Ectodermal cell (in vitro differentiated cells): ENCODE measurements around the gene DIPK1A.

Experiments
- H3K27ac ChIP-seq: 2 replicates; pipeline ENCODE4 v1.7.0; 2013; ENCODE audit warnings: mild to moderate bottlenecking, low read depth, low read length; ENCODE audit not compliant: insufficient read depth, poor library complexity, severe bottlenecking
- H3K27me3 ChIP-seq: 2 replicates; pipeline ENCODE4 v1.7.0; 2013; ENCODE audit warnings: mild to moderate bottlenecking, low read length; ENCODE audit not compliant: insufficient read depth, control insufficient read depth, poor library complexity, severe bottlenecking
- H3K36me3 ChIP-seq: one replicate; pipeline ENCODE4 v1.7.0; 2013; ENCODE audit warnings: low read length; ENCODE audit not compliant: control insufficient read depth, insufficient read depth
- H3K4me1 ChIP-seq: one replicate; pipeline ENCODE4 v1.7.0; 2013; ENCODE audit warnings: low read length; ENCODE audit not compliant: control insufficient read depth, insufficient read depth
- H3K4me3 ChIP-seq: 2 replicates; pipeline ENCODE4 v1.7.0; 2013; ENCODE audit warnings: low read depth, low read length, control low read depth; ENCODE audit not compliant: insufficient read depth
- H3K9me3 ChIP-seq: 2 replicates; pipeline ENCODE4 v1.7.0; 2013; ENCODE audit warnings: mild to moderate bottlenecking, low read length, moderate library complexity; ENCODE audit not compliant: control insufficient read depth
- WGBS, 2 experiments: methylation state at CpG; one replicate each; pipeline ENCODE4 v1.1.7; 2013; ENCODE audit warnings: missing lambda C conversion rate in 2 of 2; 5-methylcytosine and 5-hydroxymethylcytosine counted together

Gene DIPK1A

GRCh38 chr1:92831762-92832536 lies 129.3 kb downstream of the DIPK1A start, which contains the start of gene RPL5:
Gene RPL5, plus strand, starts transcription at chr1:92832040. Its CDS starts 75 bp downstream, at chr1:92832115.
- H3K4me1 ChIP-seq: no peaks in the 10 kb centered on the region
- H3K9me3 ChIP-seq: no peaks in the 10 kb centered on the region
- peaks cover 18% of the 10 kb centered on the region for H3K36me3 ChIP-seq
- peak within 1 kb of the TSS; percentile 88 for H3K4me3 ChIP-seq
- H3K27me3 ChIP-seq: no peaks in the 10 kb centered on the region
- peak within 1 kb of the TSS; percentile 88 for H3K27ac ChIP-seq
- 1% methylated on average over 57 of the region's 57 CpGs for WGBS, 2 experiments

- H3K4me3 ChIP-seq: peak overlapping the region; percentile 88
- 67 to 68% methylated on average over 4 of the region's 4 CpGs for WGBS, 2 experiments
Measured at GRCh38 chr1:92831368-92831761, 129.9 kb downstream of the DIPK1A start.

GRCh38 chr1:92826792-92827191 lies 134.5 kb downstream of the DIPK1A start:
- WGBS, 2 experiments: 87 to 89% methylated on average over 5 to 6 of the region's 6 CpGs
- H3K36me3 ChIP-seq: no peaks in the 10 kb centered on the region
- no peaks in the 10 kb centered on the region for H3K9me3 ChIP-seq
- no peaks in the 10 kb centered on the region for H3K4me1 ChIP-seq
- H3K27ac ChIP-seq: no peak overlapping the region
- no peaks in the 10 kb centered on the region for H3K27me3 ChIP-seq
- H3K4me3 ChIP-seq: no peak overlapping the region

More at GRCh38 chr1:92831368-92831761, 129.9 kb downstream of the DIPK1A start:
- Histone ChIP-seq H3K9me3 (no peaks in the 10 kb centered on the region), H3K36me3 (peaks cover 16% of the 10 kb centered on the region), H3K4me1 (no peaks in the 10 kb centered on the region), H3K27ac (no peak overlapping the region), H3K27me3 (no peaks in the 10 kb centered on the region)

DNA sequence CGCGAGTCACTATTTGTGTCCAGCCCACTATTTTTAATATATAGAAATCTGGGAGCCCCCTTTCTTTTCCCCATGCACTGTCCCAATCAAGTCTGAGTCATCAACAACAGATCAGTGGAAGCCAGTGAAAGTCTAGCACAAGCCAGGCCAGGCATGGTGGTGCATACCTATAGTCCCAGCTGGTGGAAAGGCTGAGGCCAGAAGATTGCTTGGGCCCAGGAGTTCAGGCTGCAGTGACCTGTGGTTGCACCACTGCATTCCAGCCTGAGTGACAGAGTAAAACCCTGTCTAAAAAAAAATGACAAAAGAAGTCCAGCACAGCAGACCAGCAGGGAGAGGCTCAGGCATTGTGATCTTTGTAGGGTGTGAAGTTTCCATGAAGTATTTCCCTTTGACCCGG lies 138.4 kb downstream of the DIPK1A start:
- Histone ChIP-seq H3K27ac (no peak overlapping the region), H3K36me3 (no peaks in the 10 kb centered on the region), H3K27me3 (no peaks in the 10 kb centered on the region), H3K9me3 (no peaks in the 10 kb centered on the region), H3K4me3 (no peak overlapping the region), H3K4me1 (no peaks in the 10 kb centered on the region)
- 93 to 94% methylated on average over 2 to 3 of the region's 3 CpGs for WGBS, 2 experiments

DNA sequence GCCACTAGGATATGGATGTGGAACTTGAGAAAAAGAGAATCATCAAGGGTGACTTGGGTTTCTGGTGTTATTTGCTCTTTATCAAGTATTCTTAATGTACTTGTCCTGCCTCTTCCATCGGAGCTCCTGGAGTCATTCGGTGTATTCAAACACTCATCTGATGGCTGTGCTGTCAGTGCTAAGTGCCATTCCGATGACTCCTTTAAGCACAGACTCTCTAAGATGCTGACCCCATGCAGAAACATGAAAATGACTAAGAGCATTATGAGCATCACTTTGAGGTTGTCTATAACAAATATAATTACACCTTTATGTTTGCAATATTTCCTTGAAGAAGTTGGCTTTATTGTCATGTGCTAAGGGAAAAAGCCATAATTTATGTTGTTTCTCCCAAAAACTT lies 140.7 kb downstream of the DIPK1A start:
- H3K27ac ChIP-seq: no peak overlapping the region
- no peak overlapping the region for H3K4me3 ChIP-seq
- 91 to 93% methylated on average over 3 of the region's 3 CpGs for WGBS, 2 experiments
- no peaks in the 10 kb centered on the region for H3K9me3 ChIP-seq
- no peaks in the 10 kb centered on the region for H3K27me3 ChIP-seq
- H3K4me1 ChIP-seq: no peaks in the 10 kb centered on the region
- no peaks in the 10 kb centered on the region for H3K36me3 ChIP-seq

GRCh38 chr1:92820024-92820423 lies 141.2 kb downstream of the DIPK1A start:
- WGBS, 2 experiments: 74 to 82% methylated on average over 3 of the region's 3 CpGs

GRCh38 chr1:92817986-92818764 lies 143.1 kb downstream of the DIPK1A start:
- Histone ChIP-seq H3K27ac (no peak overlapping the region), H3K9me3 (no peaks in the 10 kb centered on the region), H3K36me3 (no peaks in the 10 kb centered on the region), H3K4me1 (no peaks in the 10 kb centered on the region), H3K27me3 (no peaks in the 10 kb centered on the region), H3K4me3 (no peak overlapping the region)
- 90 to 93% methylated on average over 3 of the region's 3 CpGs for WGBS, 2 experiments

More at GRCh38 chr1:92820024-92820423, 141.2 kb downstream of the DIPK1A start:
- no peaks in the 10 kb centered on the region for H3K4me1 ChIP-seq
- H3K27me3 ChIP-seq: no peaks in the 10 kb centered on the region
- no peaks in the 10 kb centered on the region for H3K9me3 ChIP-seq
- H3K4me3 ChIP-seq: no peak overlapping the region
- no peak overlapping the region for H3K27ac ChIP-seq
- no peaks in the 10 kb centered on the region for H3K36me3 ChIP-seq

GRCh38 chr1:92817137-92817697 lies 144.0 kb downstream of the DIPK1A start:
- H3K9me3 ChIP-seq: no peaks in the 10 kb centered on the region
- H3K4me3 ChIP-seq: no peak overlapping the region
- H3K27ac ChIP-seq: no peak overlapping the region
- H3K4me1 ChIP-seq: no peaks in the 10 kb centered on the region
- WGBS, 2 experiments: 92 to 93% methylated on average over 1 of the region's 1 CpG
- H3K27me3 ChIP-seq: no peaks in the 10 kb centered on the region
- no peaks in the 10 kb centered on the region for H3K36me3 ChIP-seq

GRCh38 chr1:92816732-92817131 lies 144.5 kb downstream of the DIPK1A start:
- no peaks in the 10 kb centered on the region for H3K27me3 ChIP-seq
- no peaks in the 10 kb centered on the region for H3K36me3 ChIP-seq
- no peak overlapping the region for H3K27ac ChIP-seq
- H3K9me3 ChIP-seq: no peaks in the 10 kb centered on the region
- no peaks in the 10 kb centered on the region for H3K4me1 ChIP-seq
- H3K4me3 ChIP-seq: no peak overlapping the region
- WGBS, 2 experiments: 77 to 82% methylated on average over 2 of the region's 2 CpGs

GRCh38 chr1:92808381-92808780 lies 152.9 kb downstream of the DIPK1A start:
- Histone ChIP-seq H3K4me1 (no peaks in the 10 kb centered on the region), H3K27ac (no peak overlapping the region), H3K27me3 (no peaks in the 10 kb centered on the region), H3K4me3 (no peak overlapping the region), H3K9me3 (no peaks in the 10 kb centered on the region), H3K36me3 (no peaks in the 10 kb centered on the region)
